Parathyroid adenoma (tissue), 2 donors: ENCODE results near the gene PAX8.

Experiments
- H2AFZ ChIP-seq: fragments of 300-600 bp; sonication (generic); one replicate; pipeline ENCODE4 v1.7.0; 2017; ENCODE audit warnings: antibody characterized with exemption, mild to moderate bottlenecking
- H3K27ac ChIP-seq: fragments of 300-600 bp; sonication (generic); one replicate; pipeline ENCODE4 v1.7.0; 2017
- H3K27me3 ChIP-seq: fragments of 300-600 bp; sonication (generic); one replicate; pipeline ENCODE4 v1.7.0; 2017; ENCODE audit warnings: low read length; ENCODE audit not compliant: control insufficient read depth, insufficient read depth
- H3K36me3 ChIP-seq: fragments of 300-600 bp; sonication (generic); one replicate; pipeline ENCODE4 v1.7.0; 2017; ENCODE audit warnings: low read length; ENCODE audit not compliant: control insufficient read depth, insufficient read depth
- H3K4me1 ChIP-seq: fragments of 300-600 bp; sonication (generic); one replicate; pipeline ENCODE4 v1.7.0; 2017; ENCODE audit warnings: control low read depth
- H3K4me2 ChIP-seq: fragments of 300-600 bp; sonication (generic); one replicate; pipeline ENCODE4 v1.7.0; 2017; ENCODE audit warnings: low read length
- H3K4me3 ChIP-seq: fragments of 300-600 bp; sonication (generic); one replicate; pipeline ENCODE4 v1.7.0; 2017; ENCODE audit warnings: low read depth, low read length
- H3K79me2 ChIP-seq: fragments of 300-600 bp; sonication (generic); one replicate; pipeline ENCODE4 v1.7.0; 2017; ENCODE audit warnings: control low read depth
- H3K9ac ChIP-seq: fragments of 300-600 bp; sonication (generic); one replicate; pipeline ENCODE4 v1.7.0; 2017; ENCODE audit warnings: mild to moderate bottlenecking
- H3K9me3 ChIP-seq: fragments of 300-600 bp; sonication (generic); one replicate; pipeline ENCODE4 v1.7.0; 2017; ENCODE audit warnings: low read length; ENCODE audit not compliant: control insufficient read depth
- TF ChIP-seq, protein P1 (sequence below): fragments of 300-600 bp; sonication (generic); IDR thresholded peaks from one replicate; pipeline ENCODE4 v1.7.0; 2017; ENCODE audit warnings: antibody characterized with exemption, mild to moderate bottlenecking
- donor health status: primary hyperparathyroidism.

Gene PAX8

DNA sequence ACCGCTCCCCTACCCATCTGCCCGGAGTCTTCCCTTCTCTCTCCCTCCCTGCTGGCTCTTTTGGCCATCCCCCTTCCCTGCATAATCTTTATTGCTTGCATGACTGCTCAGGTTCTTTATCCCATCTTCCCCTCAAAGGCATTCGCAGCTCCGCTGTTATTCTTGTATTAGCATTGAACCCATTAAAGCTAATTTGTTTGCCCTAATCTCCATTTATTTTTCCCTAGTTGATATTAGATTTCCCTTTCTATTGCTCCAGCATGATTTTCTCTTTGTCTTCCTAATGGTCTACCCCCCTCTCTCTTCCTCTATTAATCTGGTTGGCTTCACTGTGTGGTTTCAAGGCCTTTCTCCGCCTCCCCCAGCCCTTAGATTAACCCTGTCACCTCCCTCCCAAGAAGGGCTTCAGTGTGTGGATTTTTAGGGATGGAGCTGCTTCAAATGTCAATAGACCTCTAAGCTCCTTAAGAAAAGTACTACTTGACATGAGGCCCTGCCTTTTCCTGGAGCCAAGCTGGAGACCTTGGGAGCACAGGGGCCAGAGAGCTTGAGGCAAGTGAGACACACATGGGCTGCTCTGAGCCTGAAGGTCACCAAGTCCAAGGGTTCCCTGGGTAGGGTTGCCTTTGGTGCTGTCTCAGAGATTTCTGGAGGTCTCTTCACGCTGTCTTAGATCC lies 20.1 kb downstream of the PAX8 start:
- H3K79me2 ChIP-seq: no peaks in the 10 kb centered on the region
- no peak overlapping the region for H3K27ac ChIP-seq
- H3K4me1 ChIP-seq: peaks cover 4% of the 10 kb centered on the region
- TF ChIP-seq, protein P1, sequence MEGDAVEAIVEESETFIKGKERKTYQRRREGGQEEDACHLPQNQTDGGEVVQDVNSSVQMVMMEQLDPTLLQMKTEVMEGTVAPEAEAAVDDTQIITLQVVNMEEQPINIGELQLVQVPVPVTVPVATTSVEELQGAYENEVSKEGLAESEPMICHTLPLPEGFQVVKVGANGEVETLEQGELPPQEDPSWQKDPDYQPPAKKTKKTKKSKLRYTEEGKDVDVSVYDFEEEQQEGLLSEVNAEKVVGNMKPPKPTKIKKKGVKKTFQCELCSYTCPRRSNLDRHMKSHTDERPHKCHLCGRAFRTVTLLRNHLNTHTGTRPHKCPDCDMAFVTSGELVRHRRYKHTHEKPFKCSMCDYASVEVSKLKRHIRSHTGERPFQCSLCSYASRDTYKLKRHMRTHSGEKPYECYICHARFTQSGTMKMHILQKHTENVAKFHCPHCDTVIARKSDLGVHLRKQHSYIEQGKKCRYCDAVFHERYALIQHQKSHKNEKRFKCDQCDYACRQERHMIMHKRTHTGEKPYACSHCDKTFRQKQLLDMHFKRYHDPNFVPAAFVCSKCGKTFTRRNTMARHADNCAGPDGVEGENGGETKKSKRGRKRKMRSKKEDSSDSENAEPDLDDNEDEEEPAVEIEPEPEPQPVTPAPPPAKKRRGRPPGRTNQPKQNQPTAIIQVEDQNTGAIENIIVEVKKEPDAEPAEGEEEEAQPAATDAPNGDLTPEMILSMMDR: no peak
- no peaks in the 10 kb centered on the region for H3K27me3 ChIP-seq
- no peak overlapping the region for H3K4me3 ChIP-seq
- H3K36me3 ChIP-seq: no peaks in the 10 kb centered on the region
- H3K9ac ChIP-seq: no peak overlapping the region
- no peaks in the 10 kb centered on the region for H3K9me3 ChIP-seq
- H3K4me2 ChIP-seq: no peak overlapping the region
- no peak overlapping the region for H2AFZ ChIP-seq

DNA sequence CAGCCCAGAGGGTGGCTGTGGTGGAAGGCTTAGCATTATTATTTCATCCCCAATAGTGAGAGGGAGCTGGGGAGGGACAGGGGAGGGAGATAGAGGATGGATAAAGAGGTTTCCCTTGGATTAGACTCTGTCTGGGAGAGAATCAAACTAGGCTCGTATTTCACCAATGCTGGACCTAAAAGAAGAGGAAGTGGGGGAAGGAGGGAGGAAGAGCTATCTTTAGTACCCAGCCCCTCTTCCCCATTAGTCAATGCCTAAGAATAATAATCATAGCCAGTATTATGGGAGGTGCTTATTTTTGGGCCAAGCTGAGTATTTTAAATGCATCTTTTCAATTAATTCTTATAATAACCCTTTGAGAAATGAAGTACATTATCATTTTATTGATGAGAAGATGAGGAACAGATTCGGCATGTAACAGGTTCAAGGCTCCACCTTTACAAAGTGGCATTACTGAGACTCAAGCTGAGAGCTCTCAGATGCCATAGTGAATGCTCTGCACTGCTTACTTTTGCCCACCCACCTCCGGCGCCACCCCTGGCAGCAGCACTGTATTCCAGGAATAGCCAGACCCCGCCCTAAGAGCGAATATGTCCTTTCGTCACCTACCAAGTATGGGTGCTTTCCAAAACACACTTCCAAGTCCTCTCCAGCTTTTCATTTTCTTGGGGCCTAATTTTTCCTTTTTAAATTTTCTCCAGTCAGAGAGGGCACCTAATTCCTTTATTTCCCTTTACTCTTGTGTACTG lies 21.0 kb downstream of the PAX8 start:
- no peaks in the 10 kb centered on the region for H3K36me3 ChIP-seq
- no peak overlapping the region for H3K4me2 ChIP-seq
- H3K9ac ChIP-seq: no peak overlapping the region
- no peak overlapping the region for H3K27ac ChIP-seq
- no peak overlapping the region for H2AFZ ChIP-seq
- no peaks in the 10 kb centered on the region for H3K4me1 ChIP-seq
- H3K4me3 ChIP-seq: no peak overlapping the region
- H3K27me3 ChIP-seq: no peaks in the 10 kb centered on the region
- no peaks in the 10 kb centered on the region for H3K9me3 ChIP-seq
- TF ChIP-seq, protein P1: no peak
- H3K79me2 ChIP-seq: no peaks in the 10 kb centered on the region

DNA sequence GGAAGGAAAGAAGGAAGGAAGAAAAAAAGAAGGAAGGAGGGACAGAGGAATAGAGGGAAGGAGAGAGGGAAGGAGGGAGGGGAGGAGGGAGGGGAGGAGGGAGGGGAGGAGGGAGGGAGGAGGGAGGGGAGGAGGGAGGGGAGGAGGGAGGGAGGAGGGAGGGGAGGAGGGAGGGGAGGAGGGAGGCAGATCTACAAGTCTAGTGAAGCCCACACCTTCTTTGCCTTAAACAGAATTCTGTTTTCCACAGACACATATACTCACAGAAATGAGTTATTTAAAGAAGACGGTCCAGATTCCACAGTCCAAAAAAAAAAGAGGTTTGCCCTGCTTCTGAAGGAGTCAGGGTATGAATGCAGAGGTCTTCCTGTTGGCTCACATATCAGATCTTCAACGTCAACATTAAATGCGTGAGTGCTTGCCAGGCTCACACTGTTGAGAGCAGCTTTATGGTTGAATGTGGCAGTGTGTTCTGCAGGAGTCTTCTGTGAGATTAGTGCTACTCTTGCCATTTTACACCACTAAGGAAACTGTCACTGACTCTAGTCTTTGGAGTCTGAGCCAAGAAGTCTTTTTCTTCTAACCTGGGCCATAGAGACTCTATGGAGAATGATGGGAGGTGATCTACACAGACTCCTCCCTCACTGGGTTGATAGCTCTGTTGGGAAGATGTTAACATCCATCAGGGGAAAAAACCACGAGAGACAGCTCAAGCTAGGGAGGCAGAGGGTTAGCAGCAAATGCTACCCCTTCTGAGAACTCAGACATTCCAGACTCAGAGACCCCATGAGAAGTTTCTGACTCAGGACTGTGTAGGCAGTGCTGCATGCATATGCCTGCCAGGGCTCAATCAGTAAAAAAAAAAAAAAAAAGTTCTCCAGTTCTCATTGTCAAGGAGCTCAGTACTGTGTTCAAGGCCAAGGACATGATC lies 23.3 kb downstream of the PAX8 start:
- Histone ChIP-seq H3K27ac (no peak overlapping the region), H3K4me2 (no peak overlapping the region), H3K9me3 (no peaks in the 10 kb centered on the region), H2AFZ (no peak overlapping the region), H3K4me3 (no peak overlapping the region), H3K9ac (no peak overlapping the region), H3K79me2 (no peaks in the 10 kb centered on the region), H3K36me3 (no peaks in the 10 kb centered on the region), H3K27me3 (no peaks in the 10 kb centered on the region), H3K4me1 (no peaks in the 10 kb centered on the region)
- TF ChIP-seq, protein P1: no peak

DNA sequence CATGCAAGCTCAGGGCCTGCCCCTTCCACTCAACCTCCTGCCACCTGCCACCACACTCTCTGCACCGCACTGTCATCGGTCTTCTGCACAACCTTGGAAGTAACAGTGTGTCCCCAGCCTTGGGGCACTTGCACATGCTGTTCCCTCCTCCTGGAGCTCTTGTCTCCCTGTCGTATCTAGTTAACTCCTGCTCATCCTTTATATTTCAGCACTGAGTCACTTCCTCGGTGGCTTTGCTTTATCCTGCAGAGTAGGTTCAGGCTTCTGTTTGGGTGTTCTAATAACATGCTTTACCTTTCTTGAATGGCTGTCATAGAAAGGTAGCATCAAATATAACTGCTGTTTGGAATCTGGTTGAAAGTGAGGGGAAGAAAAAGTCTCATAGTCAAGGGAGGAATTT lies 25.3 kb downstream of the PAX8 start:
- Histone ChIP-seq H3K9ac (no peak overlapping the region), H2AFZ (no peak overlapping the region), H3K4me2 (no peak overlapping the region), H3K79me2 (peaks cover 3% of the 10 kb centered on the region), H3K36me3 (no peaks in the 10 kb centered on the region), H3K27ac (no peak overlapping the region), H3K4me3 (no peak overlapping the region), H3K9me3 (no peaks in the 10 kb centered on the region), H3K27me3 (no peaks in the 10 kb centered on the region), H3K4me1 (no peaks in the 10 kb centered on the region)
- TF ChIP-seq, protein P1: no peak
